Mesodermal cell (in vitro differentiated cells): ENCODE measurements around the gene IMPA2.

Source experiments
- H3K27ac ChIP-seq: 2 replicates; pipeline ENCODE4 v1.7.0; 2013; ENCODE audit warnings: mild to moderate bottlenecking, low read depth, low read length, moderate library complexity; ENCODE audit not compliant: severe bottlenecking
- H3K36me3 ChIP-seq: 2 replicates; pipeline ENCODE4 v1.7.1; 2013; ENCODE audit warnings: mild to moderate bottlenecking, low read length, moderate library complexity; ENCODE audit not compliant: control insufficient read depth, insufficient read depth
- H3K4me1 ChIP-seq: one replicate; pipeline ENCODE4 v1.7.1; 2013; ENCODE audit warnings: mild to moderate bottlenecking, low read length; ENCODE audit not compliant: insufficient read depth, control insufficient read depth, poor library complexity, severe bottlenecking
- H3K4me3 ChIP-seq: 2 replicates; pipeline ENCODE4 v1.7.0; 2013; ENCODE audit warnings: low read length, control low read depth, mild to moderate bottlenecking; ENCODE audit not compliant: insufficient read depth, poor library complexity, severe bottlenecking; ENCODE audit errors: extremely low read depth
- H3K9me3 ChIP-seq: 2 replicates; pipeline ENCODE4 v1.7.1; 2013; ENCODE audit warnings: mild to moderate bottlenecking, low read length, moderate library complexity; ENCODE audit not compliant: control insufficient read depth
- WGBS, 2 experiments: methylation state at CpG; one replicate each; pipeline ENCODE4 v1.1.5; 2013; ENCODE audit warnings: missing lambda C conversion rate in 2 of 2; ENCODE audit not compliant: insufficient coverage in 2 of 2; 5-methylcytosine and 5-hydroxymethylcytosine counted together

The IMPA2 gene

GRCh38 chr18:11980494-11981191 is 664 bp upstream of the IMPA2 start:
- H3K4me1 ChIP-seq: peaks cover 5% of the 10 kb centered on the region
- H3K4me3 ChIP-seq: peak overlapping the region; percentile 71
- peak overlapping the region; percentile 97 for H3K27ac ChIP-seq
- WGBS, 2 experiments: 0% methylated on average over 52 to 58 of the region's 76 CpGs
- H3K36me3 ChIP-seq: no peaks in the 10 kb centered on the region
- no peaks in the 10 kb centered on the region for H3K9me3 ChIP-seq

GRCh38 chr18:11981543-11982366 is 448 bp downstream of the IMPA2 start:
- Histone ChIP-seq H3K27ac (peak overlapping the region; percentile 71), H3K36me3 (peaks cover 4% of the 10 kb centered on the region), H3K4me1 (peaks cover 5% of the 10 kb centered on the region), H3K4me3 (peak overlapping the region; percentile 71), H3K9me3 (no peaks in the 10 kb centered on the region)
- 0% methylated on average over 42 to 47 of the region's 71 CpGs for WGBS, 2 experiments

- WGBS, 2 experiments: 48 to 57% methylated on average over 2 to 3 of the region's 4 CpGs
- Histone ChIP-seq H3K4me3 (peak overlapping the region; percentile 71), H3K27ac (no peak overlapping the region), H3K4me1 (peaks cover 5% of the 10 kb centered on the region), H3K36me3 (peaks cover 4% of the 10 kb centered on the region), H3K9me3 (no peaks in the 10 kb centered on the region)
Measured at GRCh38 chr18:11982981-11983380, 1.7 kb downstream of the IMPA2 start.

- no peak overlapping the region for H3K27ac ChIP-seq
- H3K36me3 ChIP-seq: peaks cover 4% of the 10 kb centered on the region
- no peak overlapping the region for H3K4me3 ChIP-seq
- no peaks in the 10 kb centered on the region for H3K9me3 ChIP-seq
- 31 to 37% methylated on average over 8 to 10 of the region's 12 CpGs for WGBS, 2 experiments
- peaks cover 5% of the 10 kb centered on the region for H3K4me1 ChIP-seq
Measured at GRCh38 chr18:11983592-11983991, 2.3 kb downstream of the IMPA2 start.

GRCh38 chr18:11984091-11984490 is 2.8 kb downstream of the IMPA2 start:
- Histone ChIP-seq H3K27ac (no peak overlapping the region), H3K4me3 (no peak overlapping the region), H3K9me3 (no peaks in the 10 kb centered on the region), H3K36me3 (peaks cover 4% of the 10 kb centered on the region), H3K4me1 (peaks cover 5% of the 10 kb centered on the region)
- 96 to 100% methylated on average over 3 of the region's 6 CpGs for WGBS, 2 experiments

GRCh38 chr18:11985586-11985985 is 4.3 kb downstream of the IMPA2 start:
- WGBS, 2 experiments: 93 to 100% methylated on average over 2 to 3 of the region's 3 CpGs
- peaks cover 4% of the 10 kb centered on the region for H3K36me3 ChIP-seq
- H3K4me1 ChIP-seq: peaks cover 4% of the 10 kb centered on the region
- no peaks in the 10 kb centered on the region for H3K9me3 ChIP-seq
- H3K27ac ChIP-seq: no peak overlapping the region
- H3K4me3 ChIP-seq: no peak overlapping the region

GRCh38 chr18:11986061-11986460 is 4.8 kb downstream of the IMPA2 start:
- H3K36me3 ChIP-seq: peaks cover 4% of the 10 kb centered on the region
- no peak overlapping the region for H3K27ac ChIP-seq

GRCh38 chr18:11987527-11987926 is 6.2 kb downstream of the IMPA2 start:
- no peaks in the 10 kb centered on the region for H3K9me3 ChIP-seq
- no peak overlapping the region for H3K4me3 ChIP-seq
- H3K4me1 ChIP-seq: peaks cover 4% of the 10 kb centered on the region
- WGBS, 2 experiments: 83 to 87% methylated on average over 3 to 6 of the region's 7 CpGs
- no peak overlapping the region for H3K27ac ChIP-seq
- H3K36me3 ChIP-seq: peaks cover 4% of the 10 kb centered on the region

More at GRCh38 chr18:11986061-11986460, 4.8 kb downstream of the IMPA2 start:
- Histone ChIP-seq H3K4me1 (peaks cover 4% of the 10 kb centered on the region), H3K4me3 (no peak overlapping the region), H3K9me3 (no peaks in the 10 kb centered on the region)
- 93 to 95% methylated on average over 9 of the region's 9 CpGs for WGBS, 2 experiments

GRCh38 chr18:11989174-11989573 is 7.9 kb downstream of the IMPA2 start:
- Histone ChIP-seq H3K4me1 (peaks cover 4% of the 10 kb centered on the region), H3K36me3 (peaks cover 4% of the 10 kb centered on the region), H3K4me3 (no peak overlapping the region), H3K9me3 (no peaks in the 10 kb centered on the region), H3K27ac (no peak overlapping the region)
- WGBS, 2 experiments: 84 to 100% methylated on average over 1 to 3 of the region's 8 CpGs

- Histone ChIP-seq H3K27ac (peak overlapping the region; percentile 29), H3K4me1 (peaks cover 8% of the 10 kb centered on the region), H3K36me3 (peaks cover 4% of the 10 kb centered on the region), H3K9me3 (no peaks in the 10 kb centered on the region), H3K4me3 (no peak overlapping the region)
- WGBS, 2 experiments: 54 to 80% methylated on average over 1 to 4 of the region's 6 CpGs
Measured at GRCh38 chr18:11989966-11990380, 8.7 kb downstream of the IMPA2 start.

- Histone ChIP-seq H3K36me3 (peaks cover 4% of the 10 kb centered on the region), H3K27ac (no peak overlapping the region), H3K9me3 (no peaks in the 10 kb centered on the region), H3K4me1 (peaks cover 9% of the 10 kb centered on the region), H3K4me3 (no peak overlapping the region)
- WGBS, 2 experiments: 78 to 83% methylated on average over 7 of the region's 9 CpGs
Measured at GRCh38 chr18:11990539-11990938, 9.2 kb downstream of the IMPA2 start.
